Kidney (tissue), 14 donors: ENCODE results near the gene GRIK1. TPM values are rescaled to one million over a fixed set of nuclear protein-coding genes. Genes with fewer than 3 reads are reported as not detected.

Experiments
- DNase-seq, 5 donors: peaks; one replicate each; pipeline ENCODE4 v3.0.0-alpha.2; 2013 to 2020
- FAIRE-seq: peaks from 2 replicates; lab custom pipeline; 2012; peaks lifted over from hg19 to GRCh38; lab: Jason Lieb, UNC
- H3K27ac ChIP-seq, 2 donors: one replicate each; pipeline ENCODE4 v1.7.0; 2013; ENCODE audit warnings: low read depth in 2 of 2, low read length in 2 of 2, inconsistent platforms in 1 of 2
- H3K27me3 ChIP-seq: one replicate; pipeline ENCODE4 v1.7.1; 2013; ENCODE audit warnings: low read length, inconsistent platforms; ENCODE audit not compliant: control insufficient read depth, insufficient read depth
- H3K36me3 ChIP-seq, 3 donors: one replicate each; pipeline versions ENCODE4 v1.7.0 to v1.7.1; 2013; ENCODE audit warnings: low read length in 3 of 3, control low read depth in 1 of 3, inconsistent platforms in 1 of 3; ENCODE audit not compliant: insufficient read depth in 3 of 3, control insufficient read depth in 2 of 3
- H3K4me1 ChIP-seq, 3 donors: one replicate each; pipeline versions ENCODE4 v1.7.0 to v1.7.1; 2013; ENCODE audit warnings: low read length in 3 of 3, inconsistent platforms in 1 of 3, low read depth in 1 of 3; ENCODE audit not compliant: control insufficient read depth in 2 of 3, insufficient read depth in 2 of 3
- H3K4me3 ChIP-seq, 3 donors: one replicate each; pipeline versions ENCODE4 v1.7.0 to v1.8.1; 2013; ENCODE audit warnings: low read length in 3 of 3, control low read depth in 1 of 3, inconsistent platforms in 1 of 3
- H3K9ac ChIP-seq, 3 donors: one replicate each; pipeline versions ENCODE4 v1.7.0 to v1.7.1; 2013; ENCODE audit warnings: low read length in 3 of 3, control low read depth in 1 of 3, inconsistent platforms in 1 of 3
- H3K9me3 ChIP-seq, 3 donors: one replicate each; pipeline versions ENCODE4 v1.7.0 to v1.7.1; 2013; ENCODE audit warnings: low read length in 3 of 3, control low read depth in 1 of 3, inconsistent platforms in 1 of 3; ENCODE audit not compliant: control insufficient read depth in 2 of 3, insufficient read depth in 1 of 3
- CTCF ChIP-seq: IDR thresholded peaks from 3 replicates; pipeline ENCODE4 v1.5.1; 2012; ENCODE audit warnings: mild to moderate bottlenecking, moderate library complexity, borderline replicate concordance; ENCODE audit not compliant: insufficient read depth; ENCODE audit errors: extremely low read depth
- intact Hi-C: fragments of 100-400 bp; cut with DNase I; formaldehyde crosslinking; loops from one replicate; pipeline ENCODE4 v1.11.1; 2022
- polyA plus RNA-seq: library from polyadenylated mRNA; stranded (reverse); fragments of 350-450 nt; fragmentation: Illumina TruSeq; extraction: RNeasy Lipid Tissue Mini Kit (QIAGEN cat#74804); gene quantifications from one replicate; pipeline ENCODE4 v1.2.3, GENCODE V29; 2014; ENCODE audit warnings: low read depth, low replicate concordance; ENCODE audit not compliant: insufficient read depth
- total RNA-seq: library from RNA; stranded (reverse); fragmentation: NEBNext Ultra II Directional; extraction: Animal tissue kit (Norgen Biotek cat#: 25700); gene quantifications from one replicate; pipeline ENCODE4 v1.2.1, GENCODE V29; 2021
- donor health status: control.
- donor health status: control.
- donor health status: control.
- donor health status: control.
- donor health status: control.
- donor health status: DM: yes; HTN: yes; CAD: no.
- donor health status: Normal renal cell carcinoma (clear cell type).

Gene GRIK1
- total and polyA plus RNA-seq, 2 donors from 2014 or later = not detected

- no peak for TF ChIP-seq CTCF
- no peaks in the 10 kb centered on the region for H3K4me1 ChIP-seq
- H3K36me3 ChIP-seq = no peaks in the 10 kb centered on the region
- H3K27me3 ChIP-seq = no peaks in the 10 kb centered on the region
- H3K4me3 ChIP-seq = no peak overlapping the region
- peaks cover 0 to 9% (median 2%) of the 10 kb centered on the region in 3 donors for H3K9me3 ChIP-seq
- intact Hi-C loops = no loop called here
- FAIRE-seq = no peak
- no peak overlapping the region for H3K9ac ChIP-seq
- no peak overlapping the region for H3K27ac ChIP-seq
- no peak for DNase-seq
These were observed 416.1 kb downstream of the GRIK1 start for GRCh38 chr21:29523646-29524045.

- no peak for FAIRE-seq
- H3K4me1 ChIP-seq = no peaks in the 10 kb centered on the region
- H3K9ac ChIP-seq = no peak overlapping the region
- H3K27me3 ChIP-seq = no peaks in the 10 kb centered on the region
- no peak for DNase-seq
- H3K4me3 ChIP-seq = no peak overlapping the region
- H3K27ac ChIP-seq = no peak overlapping the region
- intact Hi-C loops = no loop called here
- H3K9me3 ChIP-seq = peaks cover 0 to 7% (median 2%) of the 10 kb centered on the region in 3 donors
- H3K36me3 ChIP-seq = no peaks in the 10 kb centered on the region
- TF ChIP-seq CTCF = no peak
These were observed 417.9 kb downstream of the GRIK1 start for GRCh38 chr21:29521872-29522271.

- no peaks in the 10 kb centered on the region for H3K36me3 ChIP-seq
- FAIRE-seq (no peak), DNase-seq (no peak)
- no peak overlapping the region for H3K9ac ChIP-seq
- intact Hi-C loops = no loop called here
- no peak overlapping the region for H3K27ac ChIP-seq
- no peak for TF ChIP-seq CTCF
- H3K4me3 ChIP-seq = no peak overlapping the region
- no peaks in the 10 kb centered on the region for H3K4me1 ChIP-seq
- H3K27me3 ChIP-seq = no peaks in the 10 kb centered on the region
- H3K9me3 ChIP-seq = no peaks in the 10 kb centered on the region
These were observed 419.6 kb downstream of the GRIK1 start for GRCh38 chr21:29520171-29520570.

GRCh38 chr21:29514652-29515247 lies 425.0 kb downstream of the GRIK1 start:
- Histone ChIP-seq H3K27ac (no peak overlapping the region), H3K9me3 (peaks cover 0 to 9% (median 7%) of the 10 kb centered on the region in 3 donors), H3K27me3 (no peaks in the 10 kb centered on the region), H3K4me3 (no peak overlapping the region), H3K4me1 (no peaks in the 10 kb centered on the region), H3K36me3 (no peaks in the 10 kb centered on the region), H3K9ac (no peak overlapping the region)
- no peak for TF ChIP-seq CTCF
- intact Hi-C loops = no loop called here
- DNase-seq (no peak), FAIRE-seq (no peak)
